GM19467 (cell line): ENCODE results near the gene KCNQ1.

Experiments
- ATAC-seq: cut with Tn5 transposase; IDR thresholded peaks from one replicate; pipeline ENCODE4 v1.9.1; 2021; ENCODE audit warnings: mild to moderate bottlenecking, moderate library complexity; ENCODE audit not compliant: unreplicated experiment

The KCNQ1 gene

GRCh38 chr11:2459796-2460531 lies 15.2 kb downstream of the KCNQ1 start:
- ATAC-seq = no peak

DNA sequence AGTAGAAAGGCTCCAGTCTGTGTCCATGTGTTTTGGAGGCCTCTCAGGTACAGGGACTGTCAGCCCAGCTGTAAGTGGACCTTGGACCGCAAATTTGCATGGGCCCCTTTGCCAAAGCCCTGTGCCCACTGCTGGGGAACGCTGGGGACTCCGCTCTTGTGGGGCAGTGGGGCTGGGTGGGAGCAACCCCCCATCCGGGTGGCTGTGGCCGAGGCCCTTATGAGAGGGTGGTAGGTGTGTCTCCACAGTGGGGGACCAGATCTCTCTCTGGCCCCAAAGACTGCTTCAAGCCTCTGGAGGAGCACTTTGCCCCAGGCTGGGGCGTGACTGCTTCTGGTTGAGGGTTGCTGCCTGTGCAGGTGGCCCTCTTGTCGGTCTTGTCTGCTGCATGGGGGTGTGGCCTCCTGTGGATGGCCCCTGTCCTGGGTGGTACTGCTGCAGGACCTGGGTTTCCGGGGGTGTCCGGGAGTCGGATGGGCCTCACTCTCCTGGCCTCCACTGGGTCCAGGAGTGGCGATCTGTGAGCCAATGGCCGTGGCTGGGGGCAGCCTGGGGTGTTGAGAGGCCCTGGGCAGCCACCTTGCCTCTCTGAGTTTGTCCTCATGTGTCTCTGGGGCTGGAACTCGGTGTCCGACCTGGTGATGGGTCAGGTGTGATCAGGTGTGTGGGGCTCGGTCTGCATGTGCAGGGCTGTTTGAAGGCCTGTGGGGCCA lies 15.9 kb downstream of the KCNQ1 start:
- no peak for ATAC-seq

- ATAC-seq = no peak
These were observed 16.6 kb downstream of the KCNQ1 start for GRCh38 chr11:2461253-2461955.

DNA sequence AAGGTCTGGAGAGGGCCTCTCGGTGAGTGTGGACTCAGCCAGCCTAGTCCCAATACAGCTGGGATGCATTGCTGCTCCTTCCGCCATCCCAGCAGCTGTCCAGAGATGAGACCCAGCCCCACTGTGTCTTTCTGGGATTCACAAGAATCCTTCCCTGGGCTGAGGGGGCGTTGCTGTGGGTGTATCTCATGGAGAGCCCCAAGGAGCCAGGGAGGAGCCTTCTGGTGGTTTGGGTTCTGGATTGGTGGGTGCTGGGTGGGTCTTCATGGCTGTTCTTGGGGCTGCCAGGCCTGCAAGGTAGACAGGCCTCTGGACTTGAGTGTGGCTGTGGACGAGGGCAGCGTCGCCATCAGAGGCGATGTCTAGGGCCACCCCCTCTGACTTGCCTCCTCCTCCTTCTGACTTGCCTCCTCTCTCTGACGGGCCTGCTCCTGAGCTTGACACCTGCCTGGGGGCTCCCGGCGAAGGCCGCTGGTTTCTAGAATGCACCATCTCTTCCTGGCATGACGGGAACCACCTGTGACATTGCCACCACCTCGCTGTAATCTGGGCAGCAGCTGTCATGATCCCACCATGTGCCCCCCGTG lies 17.2 kb downstream of the KCNQ1 start:
- no peak for ATAC-seq

- no peak for ATAC-seq
These were observed 17.8 kb downstream of the KCNQ1 start for GRCh38 chr11:2462543-2462985.

DNA sequence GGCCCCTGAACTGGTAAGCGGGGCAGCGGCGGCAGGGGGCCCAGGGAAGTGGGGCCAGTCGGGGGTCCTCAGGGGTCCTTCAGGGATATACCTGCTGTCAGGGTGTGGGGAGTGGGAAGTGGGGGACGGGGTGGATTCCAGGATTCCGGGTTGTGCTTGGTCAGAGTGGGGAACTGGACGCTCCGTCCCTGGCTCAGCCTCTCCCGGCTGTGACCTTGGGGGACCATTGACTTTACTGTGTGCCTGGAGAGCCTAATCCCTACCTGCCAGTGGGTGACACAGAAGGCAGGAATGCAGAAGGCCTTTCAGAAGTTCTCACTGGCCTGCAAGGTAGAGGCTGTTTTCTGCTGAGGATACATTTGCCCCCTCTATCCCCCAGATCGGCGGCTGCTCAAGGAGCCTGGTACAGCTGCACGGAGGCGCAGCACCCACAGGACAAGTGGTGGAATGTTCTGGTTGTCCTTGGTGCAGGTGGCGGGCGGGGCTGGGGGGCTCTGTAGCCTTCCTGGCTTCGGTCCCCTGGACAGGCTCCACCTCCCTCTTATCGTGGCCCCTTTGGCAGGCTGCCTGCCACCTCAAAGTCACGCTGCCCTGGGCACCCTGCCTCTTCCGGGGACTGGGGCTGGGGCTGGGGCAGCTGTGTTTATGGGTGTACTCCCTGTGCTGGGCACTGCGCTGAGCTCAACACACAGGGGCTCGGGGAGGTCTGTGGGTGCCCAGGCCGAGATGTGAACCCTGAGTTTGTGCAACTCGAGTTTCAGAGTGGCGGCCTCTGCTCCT lies 18.4 kb downstream of the KCNQ1 start:
- no peak for ATAC-seq

DNA sequence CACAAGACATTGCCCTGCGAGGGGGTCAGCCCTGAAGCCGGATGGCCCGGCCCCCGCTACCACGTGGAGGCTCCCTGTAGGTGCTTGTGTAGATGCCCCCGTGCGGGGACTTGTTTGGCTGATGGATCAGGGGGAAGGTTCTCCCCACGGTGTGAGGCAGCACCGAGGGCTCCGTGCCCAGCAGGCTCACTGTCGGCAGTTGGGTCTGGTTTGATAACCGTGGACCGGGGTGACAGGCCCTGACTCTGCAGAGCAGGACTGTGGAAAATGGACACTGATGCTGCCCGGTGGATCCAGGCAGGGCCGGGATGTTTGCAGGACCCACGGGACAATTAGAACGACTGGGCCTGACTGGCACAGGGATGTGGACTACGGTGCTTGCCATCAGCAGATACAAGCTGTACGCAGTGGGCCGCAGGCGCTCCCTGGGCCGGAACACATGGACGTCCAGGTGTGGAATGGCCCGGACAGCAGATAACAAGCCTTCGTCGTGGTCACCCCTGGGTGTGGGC lies 19.0 kb downstream of the KCNQ1 start:
- no peak for ATAC-seq

DNA sequence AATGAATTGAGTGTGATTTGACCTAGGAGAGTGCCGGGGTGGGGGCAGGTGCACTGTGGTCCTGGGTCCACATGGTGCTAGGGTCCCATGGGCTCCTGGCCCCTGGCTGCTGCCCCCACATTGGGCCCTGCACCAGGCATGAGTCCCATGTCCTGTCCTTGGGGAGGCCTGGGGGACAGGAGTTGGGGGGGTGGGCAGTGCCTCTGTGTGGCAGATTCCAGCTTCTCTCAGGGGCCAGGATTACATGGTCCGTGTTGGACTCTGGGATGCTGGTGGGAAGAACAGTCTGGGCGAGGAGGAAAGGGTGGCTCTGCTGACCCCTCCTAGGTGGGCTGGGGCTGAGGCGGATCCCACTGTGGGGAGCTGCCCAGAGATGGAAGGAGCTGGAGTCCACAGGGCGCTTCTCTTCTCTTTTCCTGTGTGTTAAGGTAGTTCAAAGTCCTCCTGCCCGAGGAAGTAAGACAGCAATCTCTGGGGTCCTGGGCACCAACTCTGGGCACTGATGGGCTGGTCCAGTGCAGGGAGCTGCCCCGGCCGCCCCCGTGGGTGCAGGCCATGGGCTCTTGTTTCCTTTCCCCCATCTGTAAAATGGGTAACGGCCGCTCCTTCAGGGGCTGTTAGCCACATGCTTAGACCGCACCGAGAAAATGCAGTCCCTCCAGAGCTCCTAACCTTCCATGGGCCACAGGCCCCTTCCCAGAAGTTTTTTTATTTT lies 19.8 kb downstream of the KCNQ1 start:
- no peak for ATAC-seq

GRCh38 chr11:2465202-2466068 lies 20.6 kb downstream of the KCNQ1 start:
- ATAC-seq = no peak

- ATAC-seq = no peak
These were observed 21.4 kb downstream of the KCNQ1 start for GRCh38 chr11:2466069-2466801.

DNA sequence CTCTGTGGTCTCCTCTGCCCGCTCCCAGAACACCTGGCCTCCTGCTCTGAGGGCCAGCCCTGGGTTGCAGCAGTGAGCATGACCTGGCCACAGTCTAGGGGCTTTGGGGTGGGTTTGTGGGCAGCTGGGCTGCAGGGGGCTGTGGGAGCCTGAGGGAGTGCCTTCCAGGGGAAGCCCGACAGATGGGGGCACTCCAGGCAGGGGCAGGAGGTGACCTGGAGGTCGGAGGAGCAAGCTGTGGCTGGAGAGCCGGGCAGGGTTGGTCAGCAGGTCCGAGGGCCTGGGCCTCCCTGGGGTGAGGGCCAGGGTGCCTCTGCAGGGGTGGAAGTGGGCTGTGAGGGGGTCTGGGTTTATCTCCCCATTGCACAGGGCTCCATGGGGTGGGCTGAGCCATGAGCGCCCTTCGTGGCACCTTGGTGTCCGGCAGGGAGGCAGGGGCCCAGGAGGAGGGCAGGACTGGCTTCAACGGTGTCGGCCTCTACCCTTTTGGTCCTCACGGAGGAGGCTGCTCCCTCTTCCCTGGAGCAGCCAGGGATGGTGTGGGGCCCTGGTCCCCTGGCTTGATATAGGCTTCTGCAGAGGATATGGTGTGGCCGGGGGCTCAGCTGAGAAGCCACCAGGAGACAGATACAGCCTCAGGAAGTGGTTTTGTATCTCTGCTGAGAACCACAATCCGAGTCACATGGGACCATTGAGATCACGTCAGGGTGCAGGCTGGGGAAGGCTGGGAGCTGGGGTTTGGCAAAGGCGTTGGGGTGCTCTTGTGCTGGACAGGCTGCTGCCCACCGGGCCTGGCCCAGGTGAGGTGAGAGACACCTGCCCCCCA lies 22.3 kb downstream of the KCNQ1 start:
- no peak for ATAC-seq

- ATAC-seq = no peak
These were observed 22.9 kb downstream of the KCNQ1 start for GRCh38 chr11:2467695-2468055.

DNA sequence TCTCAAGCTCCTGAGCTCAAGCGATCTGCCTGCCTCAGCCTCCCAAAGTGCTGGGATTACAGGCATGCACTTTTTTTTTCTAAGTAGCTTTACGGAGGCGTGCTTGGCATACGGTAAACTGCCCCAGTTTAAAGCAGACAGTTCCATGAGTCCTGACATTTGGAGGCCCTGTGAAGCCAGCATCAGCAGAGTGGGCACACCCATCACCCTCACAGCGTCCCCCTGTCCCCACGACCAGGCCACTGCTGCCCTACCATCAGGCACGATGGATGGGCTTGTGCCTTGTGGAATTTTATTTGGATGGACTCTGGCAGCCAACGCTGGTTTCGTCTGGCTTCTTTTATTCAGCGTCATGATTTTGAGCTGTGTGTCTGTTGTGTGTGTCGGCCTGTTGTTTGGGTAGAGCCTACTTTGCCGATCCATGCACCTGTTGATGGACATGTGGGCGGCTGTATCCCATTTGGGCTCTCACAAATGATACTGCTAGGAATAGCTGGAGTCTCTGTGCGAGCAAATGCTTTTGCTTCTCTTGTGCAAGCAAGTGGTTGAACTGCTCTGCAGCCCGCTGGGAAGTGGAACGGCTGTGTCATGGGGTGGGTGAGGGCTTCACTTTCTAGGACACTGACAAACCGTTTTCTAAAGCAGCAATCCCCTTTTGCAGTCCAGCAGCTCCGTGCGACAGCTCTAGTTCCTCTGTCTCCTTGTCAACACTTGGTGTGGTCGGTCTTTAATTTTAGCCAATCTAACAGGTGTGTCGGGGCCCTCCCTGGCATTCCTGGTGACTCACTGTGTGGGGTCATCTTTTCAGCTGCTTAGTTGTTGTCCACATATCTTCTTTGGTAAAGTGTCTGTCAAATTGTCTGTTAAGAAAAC lies 23.8 kb downstream of the KCNQ1 start:
- ATAC-seq = no peak

DNA sequence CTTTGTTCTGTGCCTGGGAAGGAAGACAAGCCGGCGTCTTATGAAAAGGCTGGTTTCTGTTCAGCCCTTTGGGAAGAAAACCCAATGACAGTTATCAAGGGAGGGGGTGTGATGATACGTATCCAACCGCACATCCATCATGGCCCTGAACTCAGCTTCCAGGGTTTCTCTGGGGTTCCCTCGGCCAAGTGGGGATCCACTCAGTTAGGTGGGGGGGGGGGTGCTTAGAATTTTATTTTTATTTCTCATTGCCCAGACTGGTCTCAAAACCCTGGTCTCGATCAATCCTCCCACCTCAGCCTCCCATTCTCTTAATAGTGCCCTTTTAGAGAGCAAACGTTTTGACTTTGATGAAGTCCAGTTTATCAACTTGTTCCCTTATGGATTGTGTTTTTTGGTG lies 25.7 kb downstream of the KCNQ1 start:
- no peak for ATAC-seq

DNA sequence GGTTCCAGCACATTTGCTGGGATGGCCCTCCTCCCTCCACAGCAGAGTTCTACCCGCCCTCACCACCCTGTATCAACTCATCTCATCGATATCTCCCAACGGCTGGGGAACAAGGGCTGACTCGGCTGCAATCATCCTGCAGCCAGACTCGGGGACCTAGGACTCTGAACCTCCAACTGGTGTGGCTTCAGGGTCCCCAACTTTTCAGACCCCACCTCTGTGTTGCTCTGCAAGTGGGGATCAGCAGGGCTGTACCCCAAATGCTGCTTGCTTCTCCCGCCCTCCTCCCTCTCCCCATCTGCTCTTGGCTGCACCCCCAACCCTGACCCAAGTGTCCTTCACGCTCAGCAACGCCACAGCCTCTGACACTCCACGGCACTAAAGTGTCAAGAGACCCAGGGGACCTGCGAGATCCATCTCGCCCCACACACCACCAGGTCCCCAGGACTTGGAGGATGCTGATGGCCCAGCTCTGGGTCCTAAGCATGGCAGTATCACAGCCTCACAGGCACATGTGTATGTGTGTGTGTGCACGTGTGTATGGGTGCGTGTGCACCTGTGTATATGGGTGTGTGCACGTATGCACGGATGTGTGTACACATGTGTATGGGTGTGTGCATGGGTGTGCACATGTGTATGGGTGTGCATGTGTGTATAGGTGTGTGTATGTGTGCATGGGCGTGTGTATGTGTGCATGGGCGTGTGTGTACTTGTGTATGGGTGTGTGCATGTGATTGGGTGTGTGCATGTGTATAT lies 26.4 kb downstream of the KCNQ1 start:
- no peak for ATAC-seq

DNA sequence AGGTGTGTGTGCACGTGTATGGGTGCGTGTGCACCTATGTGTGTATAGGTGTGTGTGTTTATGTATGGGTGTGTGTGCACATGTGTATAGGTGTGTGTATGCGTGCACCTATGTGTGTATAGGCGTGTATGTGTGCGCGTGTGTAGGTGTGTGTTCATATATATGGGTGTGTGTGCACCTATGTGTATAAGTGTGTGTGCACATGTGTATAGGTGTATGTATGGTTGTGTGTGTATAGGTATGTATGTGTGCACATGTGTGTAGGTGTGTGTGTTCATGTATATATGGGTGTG lies 26.9 kb downstream of the KCNQ1 start:
- no peak for ATAC-seq
